Measurements from ENCODE around the gene PNMA1.

DNA sequence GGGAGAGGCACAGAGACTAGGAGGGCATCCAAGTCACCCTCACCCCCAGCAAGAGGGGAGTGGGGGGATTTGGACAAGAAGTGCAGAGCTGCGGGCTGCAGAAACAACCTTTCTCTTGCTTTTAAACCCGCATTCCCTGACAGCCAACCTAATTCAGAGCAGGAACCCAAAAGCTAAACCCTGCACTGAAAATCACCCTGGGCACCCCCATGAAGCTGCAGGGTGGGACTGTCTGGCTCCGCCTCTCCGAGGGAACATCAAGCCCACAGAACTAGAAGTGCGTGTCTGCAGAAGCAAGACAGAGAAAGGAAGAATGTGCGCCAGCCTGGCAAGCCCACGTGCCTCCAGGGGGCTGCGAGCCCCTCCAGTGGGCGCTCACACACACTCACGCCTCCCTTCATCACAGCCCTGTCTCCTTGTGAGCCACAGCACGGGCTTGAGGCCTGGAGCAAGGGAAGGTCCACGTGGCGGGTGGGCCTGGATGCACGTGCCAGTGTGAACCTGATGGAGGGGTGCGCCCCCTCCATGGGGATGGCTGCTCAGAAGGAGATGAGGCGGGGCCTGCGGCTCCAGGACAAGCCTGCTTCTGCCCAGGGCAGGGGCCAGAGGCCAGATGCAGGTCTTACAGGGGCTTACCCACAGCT lies 27.8 kb upstream of the PNMA1 start:
- TF ChIP-seq POLR2A (IDR thresholded peaks at IDR 0.05) (no peak), EP300 (IDR thresholded peaks at IDR 0.05) (no peak)

Data from gastroesophageal sphincter (tissue), 2 donors.